ENCODE results near the gene MT1G.
"Not testable (repeated sequence)": the region's sequence is repeated elsewhere in the genome, so short reads cannot be mapped to it uniquely, and the experiment has no call there.

The MT1G gene

GRCh38 chr16:56669005-56669839 lies 1.4 kb upstream of the MT1G start, which contains the start of gene MT1H:
TSS of gene MT1H (plus strand) at chr16:56669814. CDS start at chr16:56669885, 71 bp downstream.
- Histone ChIP-seq H3K27me3 (ENCODE audit: insufficient read depth, low read length, poor library complexity, severe bottlenecking) (no peaks in the 10 kb centered on the region), H3K36me3 (ENCODE audit: insufficient read depth, low read length) (no peaks in the 10 kb centered on the region), H3K79me2 (ENCODE audit: insufficient read depth, low read length) (no peaks in the 10 kb centered on the region), H3K4me1 (ENCODE audit: insufficient read depth, low read length, poor library complexity, severe bottlenecking) (no peaks in the 10 kb centered on the region), H2AFZ (ENCODE audit: low read length) (no peak within 1 kb of the TSS), H3K4me2 (ENCODE audit: low read depth, low read length, poor library complexity, severe bottlenecking) (no peak within 1 kb of the TSS), H3K9me2 (replicated peaks; ENCODE audit: low read depth, low read length) (no peaks in the 10 kb centered on the region), H3K9me3 (ENCODE audit: insufficient read depth, low read depth, low read length) (no peaks in the 10 kb centered on the region), H3K9ac (ENCODE audit: low read depth, low read length, poor library complexity, severe bottlenecking) (no peak within 1 kb of the TSS), H3F3A (ENCODE audit: low read depth) (no peaks in the 10 kb centered on the region), H4K20me1 (ENCODE audit: insufficient read depth, low read length, poor library complexity, severe bottlenecking) (no peaks in the 10 kb centered on the region), H3K4me3 (ENCODE audit: low read length, poor library complexity, severe bottlenecking) (no peak within 1 kb of the TSS)
- TF ChIP-seq, protein P1, sequence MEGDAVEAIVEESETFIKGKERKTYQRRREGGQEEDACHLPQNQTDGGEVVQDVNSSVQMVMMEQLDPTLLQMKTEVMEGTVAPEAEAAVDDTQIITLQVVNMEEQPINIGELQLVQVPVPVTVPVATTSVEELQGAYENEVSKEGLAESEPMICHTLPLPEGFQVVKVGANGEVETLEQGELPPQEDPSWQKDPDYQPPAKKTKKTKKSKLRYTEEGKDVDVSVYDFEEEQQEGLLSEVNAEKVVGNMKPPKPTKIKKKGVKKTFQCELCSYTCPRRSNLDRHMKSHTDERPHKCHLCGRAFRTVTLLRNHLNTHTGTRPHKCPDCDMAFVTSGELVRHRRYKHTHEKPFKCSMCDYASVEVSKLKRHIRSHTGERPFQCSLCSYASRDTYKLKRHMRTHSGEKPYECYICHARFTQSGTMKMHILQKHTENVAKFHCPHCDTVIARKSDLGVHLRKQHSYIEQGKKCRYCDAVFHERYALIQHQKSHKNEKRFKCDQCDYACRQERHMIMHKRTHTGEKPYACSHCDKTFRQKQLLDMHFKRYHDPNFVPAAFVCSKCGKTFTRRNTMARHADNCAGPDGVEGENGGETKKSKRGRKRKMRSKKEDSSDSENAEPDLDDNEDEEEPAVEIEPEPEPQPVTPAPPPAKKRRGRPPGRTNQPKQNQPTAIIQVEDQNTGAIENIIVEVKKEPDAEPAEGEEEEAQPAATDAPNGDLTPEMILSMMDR (conservative IDR thresholded peaks at IDR 0.05; ENCODE audit: low read length) = no peak
- no peak for TF ChIP-seq EZH2phosphoT487 (IDR thresholded peaks at IDR 0.05; ENCODE audit: borderline replicate concordance)

DNA sequence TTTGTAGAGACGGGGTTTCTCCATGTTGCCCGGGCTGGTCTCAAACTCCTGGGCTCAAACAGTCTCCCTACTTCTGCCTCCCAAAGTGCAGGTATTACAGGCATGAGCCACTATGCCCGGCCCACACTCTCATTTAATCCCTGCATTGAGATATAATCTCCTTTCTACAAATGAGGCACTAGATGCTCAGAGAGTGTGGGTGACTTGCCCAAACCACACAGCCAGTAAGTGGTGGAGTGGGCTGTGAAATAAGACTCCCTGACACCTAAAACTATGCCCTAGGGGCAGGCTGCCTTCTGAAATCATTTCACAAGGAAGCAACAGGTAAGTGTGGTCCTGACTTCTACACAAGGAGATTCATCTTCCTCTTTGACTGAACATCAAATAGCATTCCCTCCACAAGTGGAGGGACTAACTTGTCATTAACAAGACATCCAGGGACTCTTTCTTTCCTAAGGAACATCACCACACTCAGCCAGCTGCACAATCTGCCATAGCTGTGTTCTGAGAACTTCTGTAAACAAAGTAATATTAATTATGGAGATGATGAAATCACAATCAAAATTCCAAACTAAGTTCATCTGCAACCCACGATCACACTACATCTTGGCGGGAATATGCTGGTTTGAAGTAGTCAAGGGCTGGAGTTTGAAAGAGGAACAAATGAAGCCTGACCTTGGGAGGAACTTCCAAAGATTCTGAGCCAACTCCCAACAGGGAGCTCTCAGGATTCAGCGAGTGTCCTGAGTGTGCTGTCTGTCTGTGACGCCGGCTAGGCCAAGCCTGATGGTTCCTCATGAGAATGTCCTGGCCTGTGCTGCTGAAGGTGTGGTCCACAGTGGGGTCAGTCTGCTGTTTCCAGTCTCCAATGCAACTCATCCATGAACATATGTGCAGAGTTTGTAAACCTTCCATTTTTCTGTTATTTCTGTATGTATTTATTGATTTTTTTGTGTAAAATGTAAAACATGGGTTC lies 2.3 kb downstream of the MT1G start:
- not testable (repeated sequence) for H3K9ac ChIP-seq (ENCODE audit: low read depth, low read length, poor library complexity, severe bottlenecking); H3K79me2 ChIP-seq (ENCODE audit: insufficient read depth, low read length); H3F3A ChIP-seq (ENCODE audit: low read depth); H3K27me3 ChIP-seq (ENCODE audit: insufficient read depth, low read length, poor library complexity, severe bottlenecking); H3K9me2 ChIP-seq (replicated peaks; ENCODE audit: low read depth, low read length); H3K4me1 ChIP-seq (ENCODE audit: insufficient read depth, low read length, poor library complexity, severe bottlenecking); H4K20me1 ChIP-seq (ENCODE audit: insufficient read depth, low read length, poor library complexity, severe bottlenecking); H3K4me3 ChIP-seq (ENCODE audit: low read length, poor library complexity, severe bottlenecking); H2AFZ ChIP-seq (ENCODE audit: low read length); H3K4me2 ChIP-seq (ENCODE audit: low read depth, low read length, poor library complexity, severe bottlenecking); H3K9me3 ChIP-seq (ENCODE audit: insufficient read depth, low read depth, low read length); H3K36me3 ChIP-seq (ENCODE audit: insufficient read depth, low read length)

DNA sequence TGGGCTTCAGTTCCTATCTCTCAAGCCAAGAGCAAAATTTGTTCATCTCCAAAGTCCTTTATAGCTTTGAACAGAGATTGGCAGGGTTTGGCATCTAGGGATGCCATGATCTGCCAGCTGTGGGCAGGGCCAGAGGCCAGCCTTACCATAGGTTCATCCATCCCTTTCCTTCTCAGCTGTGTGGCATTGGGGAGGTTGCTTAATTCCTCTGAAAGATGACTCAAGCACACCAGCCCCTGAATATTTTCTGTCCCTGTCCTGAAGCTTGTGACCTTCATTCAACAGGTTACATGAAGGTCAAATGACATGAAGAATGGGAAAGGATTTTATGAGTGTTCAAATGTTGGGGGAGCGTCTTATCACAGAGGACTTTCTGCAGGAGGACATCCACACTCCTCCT lies 3.4 kb downstream of the MT1G start:
- no peaks in the 10 kb centered on the region for H3K79me2 ChIP-seq (ENCODE audit: insufficient read depth, low read length)
- no peaks in the 10 kb centered on the region for H3K4me1 ChIP-seq (ENCODE audit: insufficient read depth, low read length, poor library complexity, severe bottlenecking)
- no peak overlapping the region for H3K4me2 ChIP-seq (ENCODE audit: low read depth, low read length, poor library complexity, severe bottlenecking)
- no peaks in the 10 kb centered on the region for H3K36me3 ChIP-seq (ENCODE audit: insufficient read depth, low read length)
- no peak overlapping the region for H2AFZ ChIP-seq (ENCODE audit: low read length)
- TF ChIP-seq EZH2phosphoT487 (IDR thresholded peaks at IDR 0.05; ENCODE audit: borderline replicate concordance) = no peak
- H3F3A ChIP-seq (ENCODE audit: low read depth) = no peaks in the 10 kb centered on the region
- H3K4me3 ChIP-seq (ENCODE audit: low read length, poor library complexity, severe bottlenecking) = no peak overlapping the region
- H3K27me3 ChIP-seq (ENCODE audit: insufficient read depth, low read length, poor library complexity, severe bottlenecking) = no peaks in the 10 kb centered on the region
- no peaks in the 10 kb centered on the region for H4K20me1 ChIP-seq (ENCODE audit: insufficient read depth, low read length, poor library complexity, severe bottlenecking)
- H3K9me3 ChIP-seq (ENCODE audit: insufficient read depth, low read depth, low read length) = no peaks in the 10 kb centered on the region
- no peaks in the 10 kb centered on the region for H3K9me2 ChIP-seq (replicated peaks; ENCODE audit: low read depth, low read length)
- H3K9ac ChIP-seq (ENCODE audit: low read depth, low read length, poor library complexity, severe bottlenecking) = no peak overlapping the region

All from Loucy (cell line).